ENCODE data around the gene CEP41. TPM values are rescaled to one million over a fixed set of nuclear protein-coding genes. Genes with fewer than 3 reads are reported as not detected.
"Not testable (repeated sequence)": the region's sequence is repeated elsewhere in the genome, so short reads cannot be mapped to it uniquely, and the experiment has no call there.

CEP41 gene
- total RNA-seq, 1 experiment from 2014 or later = 34.8 TPM

DNA sequence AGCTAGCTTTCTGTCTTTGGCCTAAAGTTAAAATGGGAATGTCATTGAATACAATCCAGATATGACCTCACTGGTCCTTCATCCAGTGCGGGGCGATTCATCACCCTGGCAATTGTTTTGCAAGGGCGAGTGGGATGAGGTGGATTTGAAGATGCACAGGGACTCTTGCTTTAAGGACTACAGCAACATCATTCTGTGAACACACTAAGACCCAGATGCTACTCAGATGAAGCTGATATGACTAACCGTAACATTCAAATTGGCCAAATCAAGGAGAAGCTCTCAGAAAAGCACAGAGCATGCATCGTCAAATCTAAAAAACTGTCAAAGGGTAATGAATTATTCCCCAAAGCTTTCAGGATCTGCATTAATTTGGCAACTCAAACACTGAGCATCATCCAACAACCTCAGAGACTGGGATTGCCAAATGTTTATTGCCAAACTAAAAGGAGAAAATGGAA lies 47.7 kb downstream of the CEP41 start:
- peak; percentile 57 for DNase-seq (ENCODE audit: low read depth)

DNA sequence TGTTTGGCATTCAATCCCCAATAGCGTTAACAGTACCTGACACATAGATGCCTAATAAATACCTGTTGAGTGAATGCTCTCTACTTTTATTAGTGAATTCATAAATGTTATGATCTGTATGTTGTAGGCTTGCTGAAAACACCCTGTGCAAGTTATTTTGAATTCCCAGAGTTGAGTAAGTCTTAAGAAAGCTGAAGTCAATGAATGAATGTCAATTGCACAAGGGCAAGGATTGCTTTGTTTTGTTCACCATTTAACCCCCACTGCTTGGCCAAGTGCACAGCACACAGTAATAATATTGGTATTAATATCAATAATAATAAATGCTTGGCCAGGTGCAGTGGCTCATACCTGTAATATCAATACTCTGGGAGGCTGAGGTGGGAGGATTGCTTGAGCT lies 50.3 kb downstream of the CEP41 start:
- DNase-seq (ENCODE audit: low read depth) = no peak

DNA sequence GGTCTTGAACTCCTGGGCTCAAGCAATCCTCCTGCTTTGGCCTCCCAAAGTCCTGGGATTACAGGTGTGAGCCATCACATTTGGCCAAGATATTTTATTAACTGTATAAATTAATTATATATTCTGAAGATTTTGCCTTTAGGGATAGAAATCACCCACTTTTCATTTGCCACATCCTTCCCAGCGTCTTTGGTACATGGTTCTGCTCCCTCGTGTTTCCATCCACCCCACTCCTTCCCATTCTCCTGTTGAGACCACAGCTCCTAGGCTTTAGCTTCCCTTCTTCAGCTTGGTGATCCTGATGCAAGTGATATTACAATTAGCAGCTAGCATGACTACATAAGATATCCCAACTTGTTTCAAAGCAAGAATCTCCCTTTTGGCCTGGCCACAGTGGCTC lies 52.1 kb downstream of the CEP41 start:
- DNase-seq (ENCODE audit: low read depth) = no peak

DNA sequence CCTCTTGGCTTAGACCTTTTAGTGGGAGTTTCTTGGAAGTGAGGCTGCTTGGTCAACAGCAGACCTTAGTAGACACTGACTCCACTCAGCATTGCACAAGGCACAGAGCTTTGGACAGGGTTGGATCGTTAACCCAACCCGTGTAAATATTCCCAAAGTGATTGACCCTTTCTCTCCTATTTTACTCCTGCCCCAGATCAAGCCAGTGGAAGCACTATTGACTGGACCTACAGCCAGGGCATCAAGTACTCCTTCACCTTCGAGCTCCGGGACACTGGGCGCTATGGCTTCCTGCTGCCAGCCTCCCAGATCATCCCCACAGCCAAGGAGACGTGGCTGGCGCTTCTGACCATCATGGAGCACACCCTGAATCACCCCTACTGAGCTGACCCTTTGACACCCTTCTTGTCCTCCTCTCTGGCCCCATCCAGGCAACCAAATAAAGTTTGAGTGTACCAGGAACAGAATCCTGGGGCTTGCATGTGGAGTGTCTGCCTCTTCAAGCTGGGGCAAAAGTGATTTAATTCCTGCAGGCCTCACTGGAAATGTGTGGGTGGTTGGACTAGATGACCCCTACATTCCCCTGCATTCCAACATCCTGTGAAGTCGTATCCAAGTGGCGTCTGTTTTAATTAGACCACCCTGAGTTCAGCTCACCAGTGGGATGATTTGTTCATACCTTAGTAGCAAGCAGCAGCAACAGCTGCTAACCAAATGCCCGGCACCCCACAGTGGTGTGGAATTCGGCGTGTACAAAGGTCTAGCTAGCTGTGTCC lies 53.0 kb downstream of the CEP41 start:
- DNase-seq (ENCODE audit: low read depth) = peak; percentile 88

DNA sequence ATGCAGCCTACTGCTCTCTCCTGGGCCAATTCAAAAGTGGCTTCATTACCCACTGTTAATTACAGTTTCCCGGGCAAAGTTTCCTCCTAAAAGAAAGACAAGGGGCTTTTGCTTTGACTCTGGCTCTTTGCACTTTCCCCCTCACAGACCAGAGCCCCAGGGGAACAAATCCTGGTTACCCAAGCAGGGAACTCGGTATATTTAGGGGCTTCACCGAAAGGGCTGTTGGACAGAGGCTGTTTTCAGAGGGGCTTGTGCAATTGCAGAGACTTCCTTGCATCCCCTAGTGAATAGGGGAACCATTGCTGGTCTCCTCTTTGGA lies 53.5 kb downstream of the CEP41 start:
- DNase-seq (ENCODE audit: low read depth) = no peak

DNA sequence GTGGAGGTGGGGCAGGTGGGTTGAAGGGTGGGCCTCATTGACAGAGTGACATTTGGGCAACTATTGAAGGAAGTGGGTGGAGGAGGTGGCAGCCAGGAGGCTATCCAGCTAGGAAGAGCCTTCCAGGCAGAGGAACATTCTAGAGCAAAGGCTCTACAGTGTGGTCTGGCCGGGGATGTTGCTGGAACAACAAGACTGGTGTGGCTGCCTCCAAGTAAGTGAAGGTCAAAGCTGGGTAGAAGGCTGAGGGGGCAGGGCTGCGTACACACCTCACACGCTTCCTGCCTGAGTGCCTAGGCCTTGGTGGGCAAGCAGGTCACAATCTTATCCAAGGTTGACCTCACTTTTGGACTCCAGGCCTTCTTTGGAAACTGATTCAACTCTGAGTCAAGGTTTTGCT lies 53.9 kb downstream of the CEP41 start:
- no peak for DNase-seq (ENCODE audit: low read depth)

DNA sequence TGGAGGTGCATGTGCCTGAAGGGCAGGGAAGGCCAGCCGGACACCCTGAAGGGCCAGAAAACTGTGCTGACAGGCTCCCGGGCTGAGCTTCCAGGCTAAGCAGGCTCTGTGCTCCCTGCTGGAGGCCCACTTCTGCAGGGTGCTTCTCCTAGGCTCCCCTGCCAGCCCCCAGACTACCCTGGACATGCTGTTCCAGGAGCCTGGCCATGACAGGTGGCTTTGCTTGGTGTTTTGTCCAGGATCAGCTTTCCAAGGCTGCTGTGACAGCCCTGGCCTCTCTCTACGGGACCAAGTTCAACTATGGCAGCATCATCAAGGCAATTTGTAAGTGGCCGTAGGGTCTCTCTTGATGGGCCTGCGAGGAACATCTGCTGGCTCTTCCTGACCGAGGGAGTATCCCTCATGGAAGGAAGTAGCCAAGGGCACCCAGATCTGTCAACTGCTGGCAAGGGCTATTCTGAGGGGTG lies 55.2 kb downstream of the CEP41 start:
- DNase-seq (ENCODE audit: low read depth) = no peak

DNA sequence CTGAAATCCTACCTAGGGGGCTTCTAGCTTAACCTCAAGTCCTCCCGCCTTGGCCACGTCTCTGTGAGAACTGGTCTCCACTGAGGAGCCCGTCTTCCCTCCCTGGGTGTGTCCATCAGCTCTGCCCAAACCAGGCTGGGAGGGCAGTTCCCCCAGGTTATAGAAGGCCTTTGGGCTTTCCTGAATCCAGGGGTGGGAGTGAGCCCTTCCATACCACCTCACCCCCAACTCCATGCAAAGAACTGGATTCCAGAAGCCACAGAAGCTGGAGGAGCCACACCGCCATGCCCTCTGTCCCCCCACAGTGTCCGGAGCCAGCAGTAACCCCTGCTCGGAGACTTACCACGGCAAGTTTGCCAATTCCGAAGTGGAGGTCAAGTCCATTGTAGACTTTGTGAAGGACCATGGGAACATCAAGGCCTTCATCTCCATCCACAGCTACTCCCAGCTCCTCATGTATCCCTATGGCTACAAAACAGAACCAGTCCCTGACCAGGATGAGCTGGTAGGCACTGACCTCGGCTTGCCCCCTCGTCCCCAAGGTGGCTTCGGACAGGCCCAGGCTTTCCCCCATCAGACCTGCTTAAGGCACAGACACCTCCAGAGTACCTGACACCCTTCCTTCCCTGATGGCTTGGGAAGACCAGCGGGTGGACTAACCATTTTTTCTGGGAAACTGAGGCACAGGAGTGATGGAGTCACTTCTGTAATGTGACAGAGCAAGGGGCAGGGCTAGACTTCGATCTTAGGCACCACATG lies 55.8 kb downstream of the CEP41 start:
- DNase-seq (ENCODE audit: low read depth) = no peak

DNA sequence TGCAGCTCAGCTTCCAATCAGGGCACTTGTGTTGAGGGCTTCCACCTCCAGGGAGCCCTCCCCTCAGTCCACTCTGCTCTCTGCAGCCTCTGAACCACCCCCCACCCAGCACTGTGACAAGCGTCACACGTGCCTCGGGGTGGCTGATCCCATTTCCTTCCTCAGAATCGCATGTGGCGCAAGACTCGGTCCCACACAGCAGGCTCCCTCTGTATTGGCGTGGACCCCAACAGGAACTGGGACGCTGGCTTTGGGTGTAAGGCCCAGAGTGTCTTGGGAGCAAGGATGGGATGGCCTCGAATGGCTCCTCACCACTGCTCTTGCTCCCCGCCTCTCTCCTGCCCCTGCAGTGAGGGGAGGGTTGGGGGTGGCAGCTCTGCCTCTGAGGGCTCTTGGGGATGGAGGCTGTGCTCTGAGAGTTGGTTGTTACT lies 56.4 kb downstream of the CEP41 start:
- no peak for DNase-seq (ENCODE audit: low read depth)

DNA sequence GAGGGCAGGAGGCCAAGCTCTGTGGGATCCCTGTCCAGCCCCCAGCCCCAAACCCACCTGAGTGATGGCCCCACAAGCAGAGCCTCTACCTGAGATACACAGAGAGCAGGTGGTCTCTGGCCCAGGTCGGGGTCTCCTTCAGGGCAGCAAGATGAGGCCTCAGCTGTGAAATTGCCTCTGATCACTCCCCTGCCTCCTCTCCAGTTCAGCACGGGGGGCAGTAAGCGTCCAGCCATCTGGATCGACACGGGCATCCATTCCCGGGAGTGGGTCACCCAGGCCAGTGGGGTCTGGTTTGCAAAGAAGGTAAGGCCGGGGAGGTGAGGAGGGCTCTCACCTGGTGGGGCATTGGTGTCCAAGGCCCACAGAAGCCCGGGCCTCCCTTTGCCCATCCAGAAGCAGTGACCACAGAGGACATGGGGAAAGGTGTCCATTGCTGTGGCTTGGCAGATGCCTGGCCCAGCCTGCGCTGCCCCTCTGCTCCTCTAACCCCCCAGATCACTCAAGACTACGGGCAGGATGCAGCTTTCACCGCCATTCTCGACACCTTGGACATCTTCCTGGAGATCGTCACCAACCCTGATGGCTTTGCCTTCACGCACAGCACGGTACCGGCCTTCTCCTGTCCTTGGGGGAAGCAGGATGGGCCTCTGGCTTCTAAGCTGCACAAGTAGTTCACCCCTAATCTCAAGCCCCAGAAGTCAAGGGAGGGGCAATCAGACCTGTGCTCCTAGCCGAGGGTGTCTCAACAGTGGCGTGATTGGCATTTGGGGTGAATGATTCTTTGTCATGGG lies 57.4 kb downstream of the CEP41 start:
- DNase-seq (ENCODE audit: low read depth) = no peak

DNA sequence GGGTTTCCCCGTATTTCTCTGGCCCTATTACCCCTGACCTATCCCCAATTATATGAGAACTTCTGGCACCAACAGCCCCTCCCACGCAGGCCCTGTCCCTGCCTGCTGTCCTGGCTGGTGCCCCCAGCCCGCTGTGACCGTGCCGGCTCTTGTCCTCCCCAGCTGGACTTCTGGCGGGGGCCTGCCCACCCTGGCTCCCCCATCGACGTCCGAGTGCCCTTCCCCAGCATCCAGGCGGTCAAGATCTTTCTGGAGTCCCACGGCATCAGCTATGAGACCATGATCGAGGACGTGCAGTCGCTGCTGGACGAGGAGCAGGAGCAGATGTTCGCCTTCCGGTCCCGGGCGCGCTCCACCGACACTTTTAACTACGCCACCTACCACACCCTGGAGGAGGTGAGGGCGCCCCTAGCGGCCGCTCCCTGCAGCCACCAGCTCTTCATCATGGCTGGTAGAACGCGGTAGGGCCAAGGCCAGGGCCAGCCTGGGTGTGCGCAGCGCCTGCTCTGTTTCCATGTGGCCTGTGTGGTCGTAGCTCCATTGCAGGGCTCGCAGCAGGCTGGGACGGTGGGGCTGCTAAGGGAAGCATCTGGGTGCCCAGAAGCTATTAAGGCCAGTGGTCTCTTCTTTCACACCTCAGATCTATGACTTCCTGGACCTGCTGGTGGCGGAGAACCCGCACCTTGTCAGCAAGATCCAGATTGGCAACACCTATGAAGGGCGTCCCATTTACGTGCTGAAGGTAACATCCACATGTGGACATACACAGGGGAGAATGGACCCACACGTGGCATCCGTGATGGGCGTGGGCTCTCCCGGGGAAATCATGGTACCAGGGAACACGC lies 59.1 kb downstream of the CEP41 start:
- DNase-seq (ENCODE audit: low read depth) = no peak

DNA sequence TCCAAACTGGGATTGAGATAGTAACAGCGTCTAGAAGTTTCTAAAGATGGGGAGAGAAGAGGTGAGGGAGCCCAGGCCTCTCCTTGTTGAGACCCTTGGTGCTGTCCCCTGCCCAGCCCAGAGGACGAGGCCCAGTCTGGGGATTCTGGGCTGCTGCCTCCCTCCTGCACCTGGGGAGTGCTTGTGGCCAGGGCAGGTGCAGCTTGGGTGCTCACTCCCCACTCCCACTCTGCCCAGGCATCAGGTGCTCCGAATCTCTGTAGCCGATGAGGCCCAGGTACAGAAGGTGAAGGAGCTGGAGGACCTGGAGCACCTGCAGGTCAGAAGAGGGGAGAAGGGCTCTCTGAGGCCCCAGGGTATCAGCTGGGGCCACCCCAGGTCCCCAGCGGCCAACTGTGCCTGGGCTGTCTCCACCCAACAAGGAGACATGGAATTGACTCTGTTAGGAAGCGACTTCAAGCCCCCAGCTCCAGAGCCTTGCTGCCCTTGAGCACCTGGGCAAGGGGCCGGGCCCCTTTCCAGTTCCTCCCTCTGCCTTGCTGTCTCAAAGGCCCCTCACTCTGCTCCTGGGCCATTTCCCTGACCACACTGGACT lies 59.9 kb downstream of the CEP41 start:
- no peak for DNase-seq (ENCODE audit: low read depth)

DNA sequence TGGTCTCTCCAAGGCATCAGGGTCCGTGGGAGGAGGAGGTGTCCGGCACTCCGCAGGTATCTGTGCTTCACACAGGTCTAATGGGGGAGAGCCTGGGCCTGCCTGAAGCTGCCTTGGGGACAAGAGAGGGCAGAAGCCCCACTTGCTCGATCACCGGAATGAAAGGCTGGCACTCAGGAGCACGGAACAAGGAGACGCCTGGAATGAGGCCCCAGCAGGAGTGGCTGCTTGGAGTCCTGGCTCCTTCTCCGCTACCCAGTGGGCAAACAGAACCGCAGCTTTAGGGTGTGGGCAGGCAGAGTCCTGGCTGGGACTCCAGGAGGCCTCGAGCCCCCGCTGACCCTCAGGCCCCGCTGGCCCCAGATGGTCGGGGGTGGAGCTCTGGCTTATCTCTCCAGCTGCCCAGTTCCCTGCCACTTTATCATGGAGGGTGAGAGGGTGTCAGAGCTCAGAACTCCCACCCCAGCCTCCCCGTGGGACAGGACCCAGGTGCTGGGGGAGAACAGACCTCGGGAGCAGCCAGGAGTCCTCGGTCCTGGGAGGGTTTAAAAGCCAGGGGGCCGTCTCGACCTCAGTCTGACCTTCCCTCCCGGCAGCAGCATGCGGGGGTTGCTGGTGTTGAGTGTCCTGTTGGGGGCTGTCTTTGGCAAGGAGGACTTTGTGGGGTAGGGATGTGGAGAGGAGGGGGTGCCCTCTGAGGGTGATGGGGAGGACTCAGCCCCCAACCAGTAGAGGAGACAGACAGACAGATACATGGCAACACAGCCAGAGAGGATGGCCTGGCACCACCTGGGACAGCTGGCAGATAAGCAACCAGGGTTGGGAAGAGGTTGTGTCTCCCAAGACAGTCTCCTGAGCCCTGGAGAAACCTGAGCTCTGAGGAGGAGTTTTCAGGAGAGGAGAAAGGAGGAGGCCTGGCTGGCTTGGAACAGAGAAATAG lies 60.6 kb downstream of the CEP41 start, which contains the start of gene CPA1:
Gene CPA1, plus strand, starts transcription at position 574 of the 940 bp plus-strand sequence. Its CDS starts 27 bp downstream, at position 601.
- peak; percentile 36 for DNase-seq (ENCODE audit: low read depth)

DNA sequence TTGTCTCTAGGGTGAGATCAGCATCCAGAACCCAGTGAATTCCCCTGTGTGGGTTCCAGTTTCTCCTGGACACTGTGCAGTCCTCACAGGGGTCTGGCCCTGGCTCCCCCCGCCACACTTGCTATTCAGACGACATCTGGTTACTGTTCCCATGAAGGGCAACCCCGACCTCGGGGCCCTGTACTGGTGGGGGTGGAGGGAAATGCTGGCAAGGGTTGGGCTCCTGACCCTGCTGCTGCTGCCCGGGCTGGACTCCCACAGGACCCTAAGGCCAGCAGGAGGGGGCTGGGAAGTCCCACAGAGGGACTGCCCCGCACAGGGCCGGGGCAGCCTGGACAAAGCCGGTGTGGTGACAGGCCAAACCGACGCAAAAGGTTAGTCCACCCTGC lies 61.3 kb downstream of the CEP41 start:
- no peak for DNase-seq (ENCODE audit: low read depth)

DNA sequence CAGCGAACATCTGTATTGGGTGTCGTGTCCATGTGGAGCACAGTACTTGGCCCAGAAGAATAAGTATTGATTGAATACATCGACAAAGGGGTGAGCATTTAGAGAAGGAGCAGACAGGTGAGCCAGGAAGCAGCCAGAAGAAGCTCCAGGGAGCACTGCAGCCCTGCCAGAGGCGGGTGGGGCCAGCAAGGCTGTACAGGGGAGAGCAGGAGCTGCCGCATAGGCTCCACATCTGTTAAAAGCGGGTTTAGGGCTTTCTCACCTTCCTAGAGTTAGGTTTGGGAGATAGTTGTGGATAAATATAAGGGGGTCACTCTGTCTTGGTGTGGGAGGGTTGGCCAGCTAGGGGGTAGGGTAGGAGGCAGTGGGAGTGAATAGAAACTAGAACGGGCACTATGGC lies 61.8 kb downstream of the CEP41 start:
- DNase-seq (ENCODE audit: low read depth) = no peak

DNA sequence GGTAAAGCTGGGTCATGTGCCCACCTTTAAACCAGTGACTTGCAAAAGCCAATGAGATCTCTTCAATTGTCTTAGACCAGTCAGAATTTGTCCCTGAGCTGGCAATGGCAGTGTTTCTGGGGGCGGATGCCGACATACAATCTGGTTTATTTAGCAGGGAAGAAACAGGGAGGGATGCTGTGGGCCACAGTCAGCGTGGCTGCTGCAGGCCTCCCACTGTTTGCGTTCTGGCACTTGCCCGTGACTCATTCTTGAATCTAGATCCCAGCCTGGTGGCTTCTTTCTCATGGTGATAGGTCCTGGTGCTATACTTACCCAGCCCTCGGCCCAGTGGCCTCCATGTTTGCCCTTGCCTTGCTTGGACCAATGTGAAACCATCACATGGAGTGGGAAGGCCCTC lies 63.6 kb downstream of the CEP41 start:
- no peak for DNase-seq (ENCODE audit: low read depth)

DNA sequence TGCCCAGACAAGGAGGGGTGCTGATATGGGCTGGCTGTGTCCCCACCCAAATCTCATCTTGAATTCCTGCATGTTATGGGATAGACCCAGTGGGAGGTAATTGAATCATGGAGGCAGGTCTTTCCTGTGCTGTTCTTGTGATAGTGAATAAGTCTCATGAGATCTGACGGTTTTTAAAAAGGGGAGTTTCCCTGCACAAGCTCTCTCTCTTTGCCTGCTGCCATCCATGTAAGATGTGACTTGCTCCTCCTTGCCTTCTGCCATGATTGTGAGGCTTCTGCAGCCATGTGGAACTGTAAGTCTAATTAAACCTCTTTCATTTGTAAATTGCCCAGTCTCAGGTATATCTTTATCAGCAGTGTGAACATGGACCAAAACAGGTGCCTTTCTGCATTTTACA lies 64.4 kb downstream of the CEP41 start:
- not testable (repeated sequence) for DNase-seq (ENCODE audit: low read depth)

DNA sequence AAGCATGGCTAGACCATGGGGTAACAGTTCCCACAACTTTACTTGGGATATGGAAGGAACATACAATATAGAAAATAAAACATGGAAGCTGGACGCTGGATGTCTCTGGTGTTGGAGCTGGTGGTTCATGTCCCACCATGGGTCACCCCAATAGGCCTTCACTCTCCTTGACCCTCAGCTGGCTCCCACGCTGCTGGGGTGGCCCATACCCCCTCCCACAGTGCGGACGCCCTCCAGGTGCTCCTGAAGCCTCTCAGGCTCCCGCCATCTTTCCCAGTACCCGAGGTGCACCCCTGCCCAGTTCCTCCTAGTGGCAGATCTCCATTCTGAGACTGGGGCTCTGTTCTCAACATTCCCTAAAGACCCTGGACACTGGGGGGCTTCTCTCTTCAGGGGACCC lies 66.3 kb downstream of the CEP41 start:
- no peak for DNase-seq (ENCODE audit: low read depth)

DNA sequence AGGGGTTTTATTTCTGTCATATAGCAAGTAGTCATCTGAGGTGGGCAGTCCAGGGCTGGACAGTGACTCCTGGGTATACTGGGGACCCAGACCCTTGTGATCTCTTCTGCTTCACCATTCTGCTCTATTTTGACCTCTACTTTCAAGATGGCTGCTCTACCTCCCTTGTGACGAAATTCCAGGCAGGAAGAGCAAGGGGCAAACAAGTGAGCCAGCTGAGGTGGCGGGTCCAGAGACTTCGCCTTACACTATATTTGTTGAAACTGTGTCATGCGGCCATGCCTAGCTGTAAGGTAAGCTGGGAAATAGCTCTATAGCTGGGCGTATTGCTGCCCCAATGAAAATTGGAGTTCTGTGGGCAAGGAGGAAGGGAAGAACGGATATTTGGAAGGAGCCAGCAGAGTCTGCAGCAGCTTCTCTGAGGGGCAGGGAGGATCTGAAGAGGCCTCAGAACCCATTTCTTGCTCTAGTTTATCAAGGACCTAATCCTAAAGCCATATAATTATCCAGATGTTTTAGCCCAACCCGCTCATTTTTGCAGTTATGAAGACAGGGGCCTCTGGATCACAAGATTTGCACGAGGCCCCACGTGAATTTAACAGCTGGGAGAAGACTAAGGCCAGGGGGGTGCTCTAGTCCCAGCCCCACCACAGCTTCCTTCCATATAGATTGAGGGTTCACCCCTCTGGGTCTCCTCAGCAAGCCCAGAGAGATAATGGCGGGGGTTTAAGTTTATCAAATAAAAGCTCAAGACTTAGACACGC lies 68.2 kb downstream of the CEP41 start:
- DNase-seq (ENCODE audit: low read depth) = peak; percentile 55
